Mucosa of descending colon (tissue), 3 donors: ENCODE results near the gene EDARADD. TPM values are rescaled to one million over a fixed set of nuclear protein-coding genes. Genes with fewer than 3 reads are reported as not detected.

ENCODE experiments used
- ATAC-seq: fragments of 200-7000 bp; cut with Tn5 transposase; one replicate; pipeline ENCODE4 v1.9.1; 2020; ENCODE audit warnings: mild to moderate bottlenecking, moderate library complexity
- DNase-seq, 3 donors: peaks; one replicate each; pipeline ENCODE4 v3.0.0-alpha.2; 2020
- H3K36me3 ChIP-seq: fragments of 200-600 bp; one replicate; pipeline ENCODE4 v1.8.0; 2021; ENCODE audit warnings: low read depth, mild to moderate bottlenecking
- H3K4me1 ChIP-seq: fragments of 200-600 bp; one replicate; pipeline ENCODE4 v1.8.0; 2021; ENCODE audit warnings: low read depth, mild to moderate bottlenecking
- H3K4me3 ChIP-seq: fragments of 200-600 bp; one replicate; pipeline ENCODE4 v1.8.0; 2021; ENCODE audit warnings: mild to moderate bottlenecking
- H3K9me3 ChIP-seq: fragments of 200-600 bp; one replicate; pipeline ENCODE4 v1.8.0; 2021; ENCODE audit warnings: mild to moderate bottlenecking
- intact Hi-C, 2 donors: fragments of 100-400 bp; cut with DNase I in 1 of 2; cut with micrococcal nuclease in 1 of 2; formaldehyde crosslinking; loops; one replicate each; pipeline versions ENCODE4 v1.11.0 to v1.11.1; 2022; cut with DNase I, micrococcal nuclease
- total RNA-seq, 3 donors: library from RNA; stranded (reverse); fragmentation: NEBNext Ultra II Directional in 2 of 3; extraction: Animal tissue kit (Norgen Biotek cat#: 25700) in 2 of 3; gene quantifications; one replicate each; pipeline versions ENCODE4 v1.2.1 to v1.2.4, GENCODE V29; 2021 to 2023
- TF ChIP-seq, protein P1 (sequence below): fragments of 200-600 bp; IDR thresholded peaks from one replicate; pipeline ENCODE4 v1.8.0; 2022; ENCODE audit warnings: antibody characterized with exemption, mild to moderate bottlenecking
- donor health status: DM: no; HTN: no; CAD: no; lungs with moderate emphysema.
- donor health status: DM: no; HTN: no; CAD: no.
- donor health status: DM: no; HTN: yes; CAD: no.

EDARADD gene
- total RNA-seq, 3 donors from 2014 or later, result 0.16 to 0.48 TPM; not detected in 1

DNA sequence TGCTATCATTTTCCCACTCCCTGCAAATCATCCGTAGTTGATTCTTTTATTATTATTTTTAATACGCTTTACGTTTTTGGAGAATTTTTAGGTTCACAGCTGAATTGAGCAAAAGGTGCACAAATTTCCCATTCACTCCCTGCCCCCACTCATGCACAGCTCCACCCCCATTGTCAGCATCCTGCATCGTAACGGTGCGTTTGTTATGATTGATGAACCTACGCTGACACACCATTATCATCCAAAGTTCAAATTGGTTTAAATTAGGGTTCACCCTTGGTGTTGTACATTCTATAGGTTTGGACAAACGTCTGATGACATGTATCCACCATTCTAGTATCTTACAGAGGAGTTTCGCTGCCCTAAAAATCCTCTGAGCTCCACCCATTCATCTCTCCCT lies 44.5 kb downstream of the EDARADD start:
- intact Hi-C loops, result no loop called here
- no peaks in the 10 kb centered on the region for H3K9me3 ChIP-seq
- H3K4me3 ChIP-seq, result no peak overlapping the region
- no peaks in the 10 kb centered on the region for H3K4me1 ChIP-seq
- ATAC-seq, result no peak
- no peak for DNase-seq
- no peaks in the 10 kb centered on the region for H3K36me3 ChIP-seq
- TF ChIP-seq, protein P1, sequence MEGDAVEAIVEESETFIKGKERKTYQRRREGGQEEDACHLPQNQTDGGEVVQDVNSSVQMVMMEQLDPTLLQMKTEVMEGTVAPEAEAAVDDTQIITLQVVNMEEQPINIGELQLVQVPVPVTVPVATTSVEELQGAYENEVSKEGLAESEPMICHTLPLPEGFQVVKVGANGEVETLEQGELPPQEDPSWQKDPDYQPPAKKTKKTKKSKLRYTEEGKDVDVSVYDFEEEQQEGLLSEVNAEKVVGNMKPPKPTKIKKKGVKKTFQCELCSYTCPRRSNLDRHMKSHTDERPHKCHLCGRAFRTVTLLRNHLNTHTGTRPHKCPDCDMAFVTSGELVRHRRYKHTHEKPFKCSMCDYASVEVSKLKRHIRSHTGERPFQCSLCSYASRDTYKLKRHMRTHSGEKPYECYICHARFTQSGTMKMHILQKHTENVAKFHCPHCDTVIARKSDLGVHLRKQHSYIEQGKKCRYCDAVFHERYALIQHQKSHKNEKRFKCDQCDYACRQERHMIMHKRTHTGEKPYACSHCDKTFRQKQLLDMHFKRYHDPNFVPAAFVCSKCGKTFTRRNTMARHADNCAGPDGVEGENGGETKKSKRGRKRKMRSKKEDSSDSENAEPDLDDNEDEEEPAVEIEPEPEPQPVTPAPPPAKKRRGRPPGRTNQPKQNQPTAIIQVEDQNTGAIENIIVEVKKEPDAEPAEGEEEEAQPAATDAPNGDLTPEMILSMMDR, result no peak

DNA sequence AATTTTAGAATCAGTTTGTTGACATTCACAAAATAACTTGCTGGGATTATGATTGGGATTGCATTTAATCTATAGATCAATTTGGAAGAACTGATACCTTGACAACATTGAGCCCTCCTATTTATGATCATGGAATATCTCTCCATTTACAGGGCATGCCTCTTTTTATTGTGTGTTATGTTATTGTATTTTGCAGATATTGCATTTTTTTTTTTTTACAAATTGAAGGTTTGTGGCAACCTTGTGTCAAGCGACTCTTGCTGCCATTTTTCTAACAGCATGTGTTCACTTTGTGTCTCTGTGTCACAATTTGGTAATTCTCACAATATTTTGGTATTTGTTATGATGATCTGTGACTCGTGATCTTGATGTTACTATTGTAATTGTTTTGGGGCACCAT lies 46.3 kb downstream of the EDARADD start:
- H3K4me1 ChIP-seq, result no peaks in the 10 kb centered on the region
- ATAC-seq (no peak), DNase-seq (no peak)
- intact Hi-C loops, result no loop called here
- H3K4me3 ChIP-seq, result no peak overlapping the region
- H3K9me3 ChIP-seq, result no peaks in the 10 kb centered on the region
- H3K36me3 ChIP-seq, result no peaks in the 10 kb centered on the region
- TF ChIP-seq, protein P1, result no peak

DNA sequence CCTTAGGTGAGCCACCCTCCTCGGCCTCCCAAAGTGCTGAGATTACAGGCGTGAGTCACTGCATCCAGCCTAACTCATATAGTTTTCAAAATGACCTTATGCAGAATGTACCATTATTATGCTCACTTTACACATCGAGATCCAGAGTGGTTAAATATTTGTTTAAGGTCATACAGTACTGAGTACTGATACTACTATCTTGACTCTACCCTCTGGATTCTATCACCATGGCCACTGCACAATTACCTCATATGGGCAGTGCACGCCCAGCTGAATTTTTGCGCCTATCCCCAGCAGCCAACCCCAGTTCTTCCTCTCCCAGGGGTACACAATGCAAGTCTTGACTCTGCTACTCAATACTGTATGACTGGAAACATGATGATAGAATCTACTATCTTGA lies 56.7 kb downstream of the EDARADD start:
- no peak overlapping the region for H3K4me3 ChIP-seq
- H3K36me3 ChIP-seq, result no peaks in the 10 kb centered on the region
- no peaks in the 10 kb centered on the region for H3K4me1 ChIP-seq
- DNase-seq (no peak), ATAC-seq (no peak)
- TF ChIP-seq, protein P1, result no peak
- intact Hi-C loops, result no loop called here
- no peaks in the 10 kb centered on the region for H3K9me3 ChIP-seq

DNA sequence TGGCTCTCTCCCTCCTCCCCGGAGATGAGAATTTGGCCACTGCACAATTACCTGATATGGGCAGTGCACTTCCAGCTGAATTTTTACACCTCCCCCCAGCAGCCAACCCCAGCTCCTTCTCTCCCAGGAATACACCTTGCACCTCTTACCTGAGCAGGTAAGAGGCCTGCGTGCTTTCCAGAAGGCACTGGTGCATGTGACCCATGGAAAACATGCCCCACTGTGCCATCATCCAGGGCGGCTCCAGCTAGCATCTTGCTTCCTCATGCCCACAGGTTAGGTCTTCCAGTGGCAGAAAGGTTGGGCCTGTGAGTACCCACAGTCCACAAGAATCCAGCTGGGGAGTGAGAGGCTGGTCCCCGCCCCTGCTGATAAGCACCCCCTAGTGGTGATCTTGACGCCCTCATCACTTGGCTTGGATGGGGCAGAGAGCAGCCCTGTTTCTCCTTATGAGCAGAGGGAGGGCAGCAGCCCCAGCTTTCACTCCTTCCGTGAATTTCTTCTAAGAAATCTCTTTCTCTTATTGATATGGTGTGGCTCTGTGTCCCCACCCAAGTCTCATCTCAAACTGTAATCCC lies 57.8 kb downstream of the EDARADD start:
- no peaks in the 10 kb centered on the region for H3K36me3 ChIP-seq
- no peaks in the 10 kb centered on the region for H3K4me1 ChIP-seq
- TF ChIP-seq, protein P1, result peak; percentile 33
- intact Hi-C loops, result no loop called here
- ATAC-seq (peak; percentile 69), DNase-seq (peak in 2 of 3 donors; percentile 39 to 40)
- no peak overlapping the region for H3K4me3 ChIP-seq
- H3K9me3 ChIP-seq, result no peaks in the 10 kb centered on the region

DNA sequence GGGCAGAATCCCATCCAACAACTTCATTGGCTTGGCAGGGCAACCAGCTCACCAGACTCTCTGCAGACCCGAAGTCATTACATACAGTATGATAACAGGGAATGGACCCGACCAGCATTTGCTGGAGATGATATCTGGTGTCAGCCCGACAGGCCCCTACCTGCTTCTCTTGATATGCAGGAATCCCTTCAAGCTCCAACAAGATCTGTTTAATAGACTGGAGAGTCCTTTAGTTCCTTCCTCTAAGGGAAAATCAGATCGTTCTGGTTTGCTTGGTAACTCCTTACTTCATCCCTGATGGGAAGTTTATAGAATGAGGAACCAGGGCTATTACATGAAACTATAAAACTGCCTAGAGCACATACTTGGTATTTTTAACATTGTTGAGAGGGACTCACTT lies 61.2 kb downstream of the EDARADD start:
- Histone ChIP-seq H3K36me3 (no peaks in the 10 kb centered on the region), H3K9me3 (no peaks in the 10 kb centered on the region), H3K4me1 (no peaks in the 10 kb centered on the region), H3K4me3 (no peak overlapping the region)
- TF ChIP-seq, protein P1, result no peak
- DNase-seq, result no peak
- intact Hi-C loops, result no loop called here
- no peak for ATAC-seq

DNA sequence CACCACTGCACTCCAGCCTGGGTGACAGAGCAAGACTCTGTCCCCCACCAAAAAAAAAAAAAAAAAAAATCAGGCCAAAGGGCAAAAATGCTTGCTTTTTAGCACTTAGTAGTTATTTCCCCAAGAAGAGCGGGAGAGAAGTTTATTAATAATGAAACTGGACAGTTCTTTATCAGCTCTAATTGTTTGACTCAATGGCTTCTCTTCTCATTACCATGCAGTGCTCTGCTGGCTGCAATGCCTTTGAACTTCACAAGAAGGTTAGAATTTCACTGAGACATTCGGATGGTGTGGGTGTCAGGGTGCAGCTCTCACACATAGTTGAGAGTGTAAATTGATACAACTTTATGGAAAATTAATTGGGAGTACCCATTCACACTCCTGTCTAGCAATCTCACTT lies 63.7 kb downstream of the EDARADD start:
- intact Hi-C loops, result no loop called here
- no peak for DNase-seq
- Histone ChIP-seq H3K36me3 (no peaks in the 10 kb centered on the region), H3K4me3 (no peak overlapping the region), H3K9me3 (no peaks in the 10 kb centered on the region), H3K4me1 (no peaks in the 10 kb centered on the region)
- TF ChIP-seq, protein P1, result no peak
- no peak for ATAC-seq
